HG03025 (cell line): Measurements from ENCODE around the gene BPI.
"Not testable (repeated sequence)": the region's sequence is repeated elsewhere in the genome, so short reads cannot be mapped to it uniquely, and the experiment has no call there.

Experiments
- ATAC-seq: cut with Tn5 transposase; IDR thresholded peaks from one replicate; pipeline ENCODE4 v1.9.1; 2021; ENCODE audit warnings: mild to moderate bottlenecking, moderate library complexity; ENCODE audit not compliant: unreplicated experiment, low FRiP score

Gene BPI

DNA sequence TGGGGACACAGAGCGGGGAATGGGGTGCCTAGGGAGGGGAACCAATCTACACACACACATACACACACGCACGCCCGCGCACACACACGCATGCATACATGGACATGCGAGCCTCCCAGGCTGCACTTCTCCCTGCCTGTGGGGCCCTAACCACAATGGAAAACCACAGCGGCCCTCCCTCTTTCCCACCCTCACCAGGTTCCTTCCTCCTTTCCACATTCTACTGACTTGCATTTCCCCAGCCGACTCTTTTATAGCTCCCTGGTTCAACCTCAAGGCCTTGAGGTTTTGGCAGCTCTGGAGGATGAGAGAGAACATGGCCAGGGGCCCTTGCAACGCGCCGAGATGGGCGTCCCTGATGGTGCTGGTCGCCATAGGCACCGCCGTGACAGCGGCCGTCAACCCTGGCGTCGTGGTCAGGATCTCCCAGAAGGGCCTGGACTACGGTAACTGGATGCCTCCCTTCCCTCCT, at the start of gene BPI:
Gene BPI, plus strand, starts transcription at position 249 of the 472 bp plus-strand sequence. Its CDS starts 68 bp downstream, at position 317.
- ATAC-seq, result no peak

DNA sequence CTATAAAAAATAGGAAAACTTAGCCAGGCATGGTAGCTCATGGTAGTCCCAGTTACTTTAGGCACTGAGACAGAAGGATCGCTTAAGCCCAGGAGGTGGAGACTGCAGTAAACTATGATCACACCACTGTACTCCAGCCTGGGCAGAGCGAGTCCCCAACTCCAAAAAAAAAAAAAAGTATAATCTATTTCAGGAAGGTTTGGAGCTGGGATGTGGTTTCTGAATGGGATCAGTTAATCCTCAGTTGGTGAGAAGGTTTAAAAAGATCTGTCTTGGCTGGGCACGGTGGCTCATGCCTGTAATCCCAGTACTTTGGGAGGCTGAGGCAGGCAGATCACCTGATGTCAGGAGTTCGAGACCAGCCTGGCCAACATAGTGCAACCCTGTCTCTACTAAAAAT, 49.3 kb upstream of the BPI start:
- not testable (repeated sequence) for ATAC-seq

DNA sequence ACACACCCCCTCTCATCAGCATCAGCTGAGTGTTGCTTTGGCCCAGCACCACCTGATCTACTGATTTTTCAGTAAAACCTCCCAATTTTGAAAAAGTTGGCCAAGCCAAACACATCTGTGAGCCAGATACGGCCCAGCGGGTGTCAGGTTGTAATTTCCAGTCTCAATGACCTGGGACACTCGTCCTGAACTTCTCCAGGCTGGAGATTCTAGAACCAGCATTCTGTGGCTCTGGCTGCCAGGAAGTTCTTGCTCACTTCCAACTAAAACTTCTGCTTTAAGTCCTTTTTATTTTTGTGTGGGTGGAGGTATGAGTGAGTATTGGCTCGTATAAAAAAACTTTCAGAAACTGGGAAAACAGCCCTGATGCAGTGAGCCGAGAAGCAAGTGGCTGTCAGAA, 48.6 kb upstream of the BPI start:
- no peak for ATAC-seq

DNA sequence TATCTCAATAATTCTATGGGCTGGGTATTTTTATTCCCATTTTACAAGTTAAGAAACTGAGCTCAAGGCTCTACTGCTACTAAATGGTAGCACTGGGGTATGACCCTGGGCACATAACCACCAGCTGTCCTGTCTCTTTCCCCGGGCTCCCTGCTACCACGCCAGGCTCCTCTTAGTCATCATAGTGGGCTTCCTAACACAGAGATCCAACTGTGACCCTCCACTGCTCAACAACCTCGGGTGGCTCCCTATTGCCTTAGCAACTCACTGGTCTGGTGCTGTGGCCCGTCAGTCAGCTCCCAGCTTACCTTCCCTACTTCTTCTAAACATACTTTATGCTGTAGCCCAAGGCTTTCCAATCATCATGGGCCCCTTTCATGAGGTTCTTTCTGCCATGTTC, 47.9 kb upstream of the BPI start:
- no peak for ATAC-seq

DNA sequence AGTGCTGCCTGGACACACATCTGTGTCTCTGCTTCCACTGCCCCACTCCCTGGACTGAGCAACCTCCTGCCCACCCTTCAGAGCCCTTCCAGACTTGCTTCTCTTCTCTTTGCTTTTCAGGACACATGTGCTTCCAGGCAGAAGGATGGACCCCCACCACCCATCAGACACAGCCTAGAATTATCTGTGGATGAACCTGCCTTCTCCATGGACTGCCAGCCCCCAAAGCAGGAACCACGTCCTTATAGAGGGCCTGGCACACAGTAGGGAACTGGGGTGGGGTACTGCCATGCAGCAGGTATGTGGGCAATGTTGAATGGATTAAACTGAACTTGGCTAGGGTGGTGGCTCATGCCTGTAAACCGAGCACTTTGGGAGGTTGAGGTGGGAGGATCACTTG, 47.0 kb upstream of the BPI start:
- no peak for ATAC-seq

DNA sequence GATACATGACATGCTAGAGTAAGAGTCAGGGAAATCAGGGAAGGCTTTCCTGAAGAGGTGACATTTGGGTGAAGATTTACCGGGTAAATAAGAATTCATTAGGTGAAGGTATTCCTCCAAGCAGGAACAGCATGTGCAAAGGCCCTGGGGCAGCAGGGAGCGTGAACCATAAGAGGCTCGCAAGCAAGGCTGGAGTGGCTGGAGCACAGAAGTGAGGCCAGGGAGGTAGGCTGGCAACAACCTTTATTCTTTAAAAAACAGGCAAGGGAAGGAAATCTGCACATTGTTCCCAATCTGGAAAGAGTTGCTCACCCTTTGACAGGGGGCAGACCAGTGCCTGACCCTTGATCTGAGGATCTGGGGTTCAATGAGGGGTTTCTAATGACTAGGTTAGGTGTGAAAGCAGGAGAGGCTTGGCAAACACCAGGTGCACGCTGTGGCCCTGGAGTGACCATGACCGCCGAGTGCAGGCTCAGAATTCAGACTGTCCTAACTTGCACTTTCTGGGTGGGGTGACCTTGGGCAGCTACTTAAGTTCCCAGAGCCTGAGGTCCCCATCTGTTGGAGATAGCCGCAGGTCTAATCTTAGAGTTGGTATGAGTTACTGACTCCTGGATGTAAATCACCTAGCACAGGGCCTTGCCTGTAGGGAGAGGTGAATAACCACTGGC, 45.3 kb upstream of the BPI start:
- ATAC-seq, result no peak

DNA sequence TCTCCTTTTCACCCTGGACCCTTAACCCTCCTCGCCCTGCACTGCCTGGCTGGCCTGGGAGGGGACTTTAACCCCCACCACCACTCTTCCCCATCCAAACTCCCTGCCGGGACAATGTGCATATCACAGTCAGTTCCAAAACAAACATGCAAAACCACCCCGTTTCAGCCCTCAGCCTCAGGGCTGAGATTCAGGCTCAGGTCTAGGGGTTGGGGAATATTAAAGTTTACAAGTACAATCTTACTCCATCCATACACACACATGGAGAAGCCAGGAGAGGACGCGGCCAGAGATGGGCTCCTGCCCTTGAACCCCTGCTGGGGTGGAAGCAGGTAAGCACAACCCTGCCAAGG, 44.0 kb upstream of the BPI start:
- no peak for ATAC-seq

DNA sequence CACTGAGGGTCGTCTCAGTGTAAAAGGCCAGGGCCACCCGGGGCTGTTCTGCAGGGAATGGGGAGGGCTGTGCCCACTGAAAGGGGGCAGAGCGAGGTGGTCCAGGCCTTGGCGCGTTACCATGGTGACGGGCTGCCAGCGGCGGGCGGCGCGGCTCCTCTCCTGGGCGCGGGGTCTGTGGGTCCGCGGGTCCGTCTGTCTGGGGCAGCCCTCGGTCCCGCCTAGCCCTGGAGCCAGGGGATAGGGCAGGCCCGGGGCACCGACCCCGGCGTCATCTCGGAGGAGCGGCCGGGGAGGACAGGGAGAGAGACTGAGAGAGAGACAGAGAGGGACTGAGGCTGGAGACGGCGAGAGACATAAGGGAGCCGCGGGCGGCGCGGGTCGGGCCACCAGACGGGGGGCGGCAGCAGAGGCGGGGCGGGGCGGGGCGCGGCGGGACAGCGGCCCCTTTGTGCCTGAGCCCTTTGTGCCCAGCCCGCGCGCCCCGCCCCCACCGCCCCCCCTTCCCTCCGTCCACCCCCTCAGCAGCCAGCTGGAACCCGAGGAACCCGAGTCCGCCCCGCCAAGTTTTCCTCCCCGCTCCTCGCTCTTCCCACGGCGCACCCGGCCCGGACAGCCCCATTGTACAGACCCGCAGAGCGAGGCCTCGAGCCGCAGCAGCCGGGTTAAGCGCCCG, 43.4 kb upstream of the BPI start, which contains the start of gene KIAA1755:
Gene KIAA1755, minus strand, starts transcription at position 358 of the 676 bp plus-strand sequence. Its CDS starts 235 bp downstream, at position 123.
- ATAC-seq, result no peak

DNA sequence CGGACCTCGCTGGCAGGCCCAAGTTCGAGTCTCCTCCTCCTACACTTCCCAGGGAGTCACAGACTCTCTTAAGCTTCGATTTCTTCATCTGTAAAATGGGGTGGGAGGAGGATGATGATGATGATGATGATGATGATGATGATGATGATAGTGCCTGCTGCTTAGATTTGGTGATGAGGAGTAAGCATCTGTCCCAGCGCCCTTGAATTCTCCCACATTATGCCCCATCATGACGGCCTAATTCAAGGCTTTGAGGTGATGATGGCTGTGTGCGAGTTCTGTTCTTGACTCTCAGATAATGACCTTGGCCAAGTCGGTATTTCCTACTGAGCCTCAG, 42.9 kb upstream of the BPI start:
- ATAC-seq, result no peak

DNA sequence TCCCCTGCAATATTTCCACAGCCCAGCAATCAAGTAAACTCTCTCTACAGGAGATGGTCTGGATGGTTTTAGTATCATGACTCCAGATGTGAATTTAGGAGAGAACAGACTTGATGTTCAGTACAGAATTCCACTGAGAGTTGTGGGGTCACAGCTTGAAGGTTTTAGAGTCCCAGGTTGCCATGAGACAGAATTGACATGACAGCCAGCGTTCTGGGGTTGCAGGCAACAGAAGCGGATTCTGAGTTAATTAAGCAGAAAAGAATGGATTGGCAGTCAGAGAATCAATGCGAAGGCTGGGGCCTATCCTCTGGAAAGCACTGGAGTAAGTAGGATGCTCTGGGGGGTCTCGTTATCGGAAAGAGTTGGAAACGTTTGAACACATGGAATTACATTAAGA, 41.0 kb upstream of the BPI start:
- ATAC-seq, result no peak

DNA sequence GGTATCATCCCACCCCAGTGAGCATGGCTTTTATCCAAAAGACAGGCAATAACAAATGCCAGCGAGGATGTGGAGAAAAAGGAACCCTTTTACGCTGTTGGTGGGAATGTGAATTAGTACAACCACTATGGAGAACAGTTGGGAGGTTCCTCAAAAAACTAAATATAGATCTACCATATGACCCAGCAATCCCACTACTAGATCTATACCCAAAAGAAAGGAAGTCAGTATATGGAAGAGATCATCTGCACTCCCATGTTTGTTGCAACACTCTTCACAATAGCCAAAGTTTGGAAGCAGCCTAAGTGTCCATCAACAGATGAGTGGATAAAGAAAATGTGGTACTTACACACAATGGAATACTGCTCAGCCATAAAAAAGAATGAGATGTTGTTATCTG, 37.5 kb upstream of the BPI start:
- ATAC-seq, result no peak

DNA sequence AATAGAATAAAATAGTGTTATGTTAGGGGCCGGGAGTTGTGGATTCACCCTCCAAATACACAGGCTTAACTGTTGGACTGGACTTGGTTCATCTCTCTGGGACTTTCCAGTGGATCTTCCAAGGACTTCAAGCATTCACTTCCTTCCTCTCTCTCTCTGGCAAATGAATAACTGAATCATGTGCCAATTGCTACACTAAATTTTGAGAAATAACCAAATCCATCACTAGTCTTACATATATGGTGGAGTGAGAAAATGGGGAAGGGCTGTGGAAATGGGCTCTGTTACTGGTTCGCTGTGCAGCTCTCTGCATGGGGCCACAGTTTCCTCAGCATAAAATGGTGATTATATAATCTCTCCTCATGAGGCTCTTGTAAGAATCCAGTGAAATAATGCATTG, 36.7 kb upstream of the BPI start:
- ATAC-seq, result no peak

DNA sequence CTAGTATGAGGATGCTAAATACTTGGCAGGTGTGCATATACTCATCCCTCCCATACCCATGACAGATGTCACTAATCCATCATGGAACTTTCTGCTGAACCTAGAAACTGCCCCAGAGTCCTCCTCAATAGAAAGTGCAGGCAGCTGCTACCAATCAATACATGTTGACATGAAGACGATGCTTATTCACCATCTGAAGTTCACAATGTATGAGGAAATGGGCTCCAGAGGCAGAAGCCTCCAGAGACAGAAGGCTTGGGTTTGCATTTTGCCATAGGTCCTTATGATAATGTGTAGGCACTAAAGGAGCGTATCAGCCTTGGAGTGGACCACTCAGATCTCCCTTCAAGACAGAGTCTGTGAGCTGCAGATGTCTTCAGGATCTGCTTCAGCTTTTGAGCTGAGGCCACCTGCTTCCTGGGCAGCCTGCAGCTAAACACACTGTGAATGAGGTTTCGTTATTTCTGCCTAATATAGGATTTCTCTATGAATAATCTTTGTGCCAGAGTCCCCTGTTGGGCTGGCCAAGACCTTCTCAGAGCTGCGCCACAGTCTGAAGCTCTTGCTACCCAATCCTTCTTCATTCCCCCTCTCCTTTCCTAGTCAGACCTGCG, 35.9 kb upstream of the BPI start:
- no peak for ATAC-seq

DNA sequence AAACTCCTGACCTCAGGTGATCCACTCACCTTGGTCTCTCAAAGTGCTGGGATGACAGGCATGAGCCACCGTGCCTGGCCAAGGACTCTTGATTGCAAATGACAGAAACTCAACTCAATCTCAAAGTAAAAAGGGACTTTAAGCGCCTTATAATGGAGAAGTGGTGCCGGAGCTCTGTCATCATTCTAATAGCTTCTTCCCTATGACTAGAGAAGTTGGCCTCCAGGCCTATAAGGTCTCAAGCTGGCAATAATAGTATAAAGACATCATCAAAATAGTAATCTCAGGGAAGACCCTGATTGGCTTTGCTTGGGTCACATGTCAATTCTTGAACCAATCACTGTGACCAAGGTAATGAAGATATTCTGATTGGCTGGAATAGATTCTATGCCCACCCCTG, 34.9 kb upstream of the BPI start:
- ATAC-seq, result no peak

DNA sequence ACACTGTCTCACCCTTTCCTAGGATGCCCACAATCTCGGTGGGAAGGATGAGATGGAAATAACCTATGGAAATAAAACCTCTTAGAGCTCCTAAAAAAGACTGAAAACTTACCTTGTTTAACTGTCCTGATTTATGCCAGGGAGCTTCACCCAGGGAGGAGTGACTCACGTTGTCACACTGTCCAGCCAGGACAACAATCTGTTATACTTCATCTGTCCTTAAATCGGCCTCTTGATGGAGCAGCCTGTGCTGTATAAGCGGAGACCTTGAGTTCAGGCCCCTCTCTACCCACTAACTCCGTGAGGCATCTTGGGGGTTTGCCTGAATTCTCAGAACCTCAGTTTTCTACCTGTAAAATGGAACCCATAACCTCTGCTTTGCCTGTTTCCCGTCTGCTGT, 34.2 kb upstream of the BPI start:
- ATAC-seq, result no peak

DNA sequence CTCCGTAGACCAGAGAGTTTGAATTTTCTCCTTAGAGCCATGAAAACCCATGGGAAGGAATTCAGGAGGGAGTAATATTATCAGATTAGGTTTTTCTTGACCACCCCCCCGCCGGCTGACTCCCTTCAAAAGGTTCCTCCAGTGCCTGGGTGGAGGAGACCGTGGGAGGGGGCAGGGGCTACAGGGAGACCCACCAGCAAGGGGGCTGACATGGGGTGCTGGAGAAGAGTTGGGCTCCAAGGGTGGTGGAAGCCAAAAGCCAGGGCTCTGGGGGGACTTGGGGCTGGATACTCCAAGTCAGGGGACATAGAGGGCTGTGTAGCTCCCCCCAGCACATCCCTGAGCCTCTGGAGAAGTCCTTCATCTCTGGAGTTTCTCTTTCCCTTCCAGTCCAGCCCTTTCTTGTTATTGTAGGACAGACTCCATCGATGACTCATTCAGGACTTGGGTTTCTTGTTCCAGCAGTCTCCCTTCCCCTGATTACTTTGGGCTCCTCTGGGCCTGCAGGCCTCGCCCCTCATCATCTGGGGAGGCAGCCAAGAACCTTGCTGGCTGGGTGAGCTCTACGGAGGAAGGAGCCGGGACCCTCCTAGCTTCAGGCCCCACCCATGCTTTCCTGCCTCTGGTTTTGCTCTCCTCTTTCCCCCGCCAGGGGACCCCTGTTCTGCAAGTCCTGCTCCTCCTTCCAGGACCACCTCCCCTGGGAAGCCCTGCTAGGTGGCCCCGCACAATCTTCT, 32.9 kb upstream of the BPI start:
- no peak for ATAC-seq

DNA sequence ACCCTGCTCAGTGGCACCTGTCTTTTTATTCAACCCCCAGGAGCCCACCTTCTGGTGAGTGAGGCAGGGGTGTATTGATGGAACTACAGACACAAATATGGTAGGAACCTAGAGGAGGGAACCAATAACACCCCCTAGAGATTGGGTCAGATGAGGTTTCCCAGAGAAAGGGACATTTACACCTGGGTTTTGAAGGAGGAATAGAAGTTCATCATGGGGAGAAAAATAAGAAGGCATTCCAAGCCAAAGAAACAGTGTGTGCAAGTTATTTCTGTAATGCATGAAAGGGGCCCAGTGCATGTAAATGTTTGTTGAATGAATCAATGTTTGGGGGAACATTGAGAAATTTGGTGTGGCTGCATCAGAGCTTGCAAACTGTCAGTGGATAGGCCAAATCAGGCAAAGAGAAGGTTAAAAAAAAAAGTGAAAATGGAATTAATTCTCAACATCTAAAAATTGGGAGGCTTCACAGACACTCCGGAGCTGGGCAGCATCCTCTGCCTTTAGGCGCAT, 32.3 kb upstream of the BPI start:
- no peak for ATAC-seq

DNA sequence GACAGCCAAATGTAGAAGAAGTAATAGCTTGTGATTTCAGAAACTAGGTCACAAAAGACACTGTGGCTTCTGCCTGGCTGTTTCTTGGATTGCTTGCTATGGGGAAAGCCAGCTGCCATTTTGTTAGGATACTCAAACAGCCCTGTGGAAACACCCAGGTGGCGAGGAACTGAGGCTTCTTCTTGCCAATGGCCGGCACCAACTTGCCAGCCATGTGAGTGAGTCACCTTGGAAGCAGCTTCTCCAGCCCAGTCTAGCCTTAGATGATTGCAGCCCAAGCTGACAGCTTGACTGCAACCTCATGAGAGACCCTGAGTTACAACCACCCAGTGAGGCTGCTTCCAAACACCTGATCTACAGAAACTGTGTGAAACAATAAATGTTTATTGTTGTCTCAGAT, 31.6 kb upstream of the BPI start:
- ATAC-seq, result no peak

DNA sequence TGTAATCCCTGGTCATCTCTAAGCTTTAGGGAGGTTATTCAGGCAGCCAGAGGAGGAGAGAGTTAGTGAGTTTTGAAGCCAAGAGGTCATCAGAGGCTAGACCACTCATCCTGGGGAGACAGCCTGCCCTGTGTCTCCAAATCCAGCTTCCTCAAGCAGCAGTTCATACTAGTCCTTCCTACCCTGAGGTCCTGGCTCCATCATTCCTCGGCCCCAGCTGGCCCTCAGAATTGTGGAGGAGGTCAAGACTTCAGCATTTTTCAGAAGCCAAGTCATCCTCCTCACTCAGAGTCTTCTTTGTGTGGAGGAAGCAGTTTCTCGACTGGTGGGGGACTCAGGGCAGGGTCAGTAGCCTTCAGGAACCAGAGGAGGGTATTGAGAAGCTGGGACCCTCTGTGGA, 31.0 kb upstream of the BPI start:
- ATAC-seq, result no peak

DNA sequence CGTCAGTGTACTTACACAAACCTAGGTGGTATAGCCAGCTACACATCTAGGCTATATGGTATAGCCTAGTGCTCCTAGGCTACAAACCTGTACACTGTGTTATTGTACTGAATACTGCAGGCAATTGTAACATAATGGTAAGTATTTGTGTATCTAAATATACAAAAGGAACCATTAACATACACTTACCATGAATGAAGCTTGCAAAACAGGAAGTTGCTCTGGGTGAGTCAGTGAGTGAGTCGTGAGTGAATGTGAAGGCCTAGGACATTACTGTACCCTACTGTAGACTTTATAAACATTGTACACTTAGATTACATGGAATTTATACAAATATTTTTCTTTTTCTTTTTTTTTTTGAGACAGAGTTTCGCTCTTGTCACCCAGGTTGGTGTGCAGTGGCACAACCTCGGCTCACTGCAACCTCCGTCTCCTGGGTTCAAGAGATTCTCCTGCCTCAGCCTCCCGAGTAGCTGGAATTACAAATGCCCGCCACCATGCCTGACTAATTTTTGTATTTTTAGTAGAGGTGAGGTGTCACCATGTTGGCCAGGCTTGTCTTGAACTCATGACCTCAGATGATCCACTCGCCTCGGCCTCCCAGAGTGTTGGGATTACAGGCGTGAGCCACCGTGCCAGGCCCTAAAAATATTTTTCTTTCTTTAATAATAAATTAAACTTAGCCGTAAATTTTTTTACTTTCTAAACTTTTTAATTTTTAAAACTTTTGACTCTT, 28.0 kb upstream of the BPI start:
- no peak for ATAC-seq
